ENCODE data around the gene C9orf43.

Gene C9orf43

GRCh38 chr9:113368982-113369854 lies 41.3 kb upstream of the C9orf43 start:
- DNase-seq (ENCODE audit: low read depth): no peak
- no peak for TF ChIP-seq CTCF (conservative IDR thresholded peaks at IDR 0.05; ENCODE audit: low read depth, low read length)
- H3K4me3 ChIP-seq (ENCODE audit: low read depth, low read length): no peak overlapping the region

DNA sequence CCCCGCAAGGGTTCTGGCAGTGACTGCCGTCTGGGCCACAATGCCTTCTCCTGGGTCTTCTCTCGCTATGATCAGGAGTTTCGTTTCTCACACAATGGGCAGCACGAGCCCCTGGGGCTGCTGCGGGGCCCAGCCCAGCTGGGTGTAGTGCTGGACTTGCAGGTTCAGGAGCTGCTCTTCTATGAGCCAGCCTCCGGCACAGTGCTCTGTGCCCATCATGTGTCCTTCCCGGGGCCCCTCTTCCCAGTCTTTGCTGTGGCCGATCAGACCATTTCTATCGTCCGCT lies 40.7 kb upstream of the C9orf43 start:
- DNase-seq (ENCODE audit: low read depth): no peak
- no peak for TF ChIP-seq CTCF (conservative IDR thresholded peaks at IDR 0.05; ENCODE audit: low read depth, low read length)
- no peak overlapping the region for H3K4me3 ChIP-seq (ENCODE audit: low read depth, low read length)

- no peak for DNase-seq (ENCODE audit: low read depth)
- TF ChIP-seq CTCF (conservative IDR thresholded peaks at IDR 0.05; ENCODE audit: low read depth, low read length): no peak
- no peak overlapping the region for H3K4me3 ChIP-seq (ENCODE audit: low read depth, low read length)
These were observed 39.7 kb upstream of the C9orf43 start for GRCh38 chr9:113370806-113371325.

DNA sequence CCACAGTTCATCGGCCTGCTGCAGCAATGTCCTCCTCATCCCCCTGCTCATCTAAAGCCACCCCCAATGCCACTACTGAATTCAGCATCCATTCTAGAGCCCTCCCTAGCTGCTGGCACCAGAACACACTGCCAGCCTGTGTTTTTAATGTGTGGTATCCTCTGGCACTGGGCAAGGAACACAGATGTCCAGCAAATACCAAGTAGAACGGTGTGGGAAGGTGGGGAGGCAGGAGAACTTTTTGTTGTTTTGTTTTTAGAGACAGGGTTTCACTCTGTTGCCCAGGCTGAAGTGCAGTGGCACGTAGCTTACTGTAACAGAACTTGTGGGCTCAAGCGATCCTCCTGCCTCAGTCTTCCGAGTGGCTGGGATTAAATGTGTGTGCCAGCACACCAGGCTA lies 38.5 kb upstream of the C9orf43 start:
- DNase-seq (ENCODE audit: low read depth): no peak
- H3K4me3 ChIP-seq (ENCODE audit: low read depth, low read length): no peak overlapping the region
- TF ChIP-seq CTCF (conservative IDR thresholded peaks at IDR 0.05; ENCODE audit: low read depth, low read length): no peak

DNA sequence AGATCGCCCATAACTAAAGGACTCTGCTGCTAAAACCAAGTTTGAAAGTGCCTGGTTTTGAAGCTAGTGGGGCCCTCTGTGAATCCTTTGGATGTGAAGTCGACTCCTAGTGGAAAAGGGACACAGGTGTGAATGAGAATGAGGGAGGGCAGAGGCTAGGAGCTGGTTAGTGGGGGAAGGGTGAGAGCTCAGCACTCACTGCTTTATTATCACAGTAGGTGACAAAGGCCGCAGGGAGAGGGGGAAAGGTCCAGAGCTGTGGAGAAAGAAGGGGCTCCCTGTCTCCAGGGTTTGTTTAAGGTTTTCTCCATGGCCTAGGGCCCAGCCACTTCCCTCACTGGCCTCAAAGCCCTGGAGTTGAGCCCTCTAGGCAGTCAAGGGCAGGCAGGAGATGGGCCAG lies 37.3 kb upstream of the C9orf43 start:
- TF ChIP-seq CTCF (conservative IDR thresholded peaks at IDR 0.05; ENCODE audit: low read depth, low read length): no peak
- H3K4me3 ChIP-seq (ENCODE audit: low read depth, low read length): no peak overlapping the region
- no peak for DNase-seq (ENCODE audit: low read depth)

GRCh38 chr9:113373676-113374392 lies 36.7 kb upstream of the C9orf43 start:
- TF ChIP-seq CTCF (conservative IDR thresholded peaks at IDR 0.05; ENCODE audit: low read depth, low read length): no peak
- no peak overlapping the region for H3K4me3 ChIP-seq (ENCODE audit: low read depth, low read length)
- no peak for DNase-seq (ENCODE audit: low read depth)
